ENCODE measurements around the gene KIRREL2.

DNA sequence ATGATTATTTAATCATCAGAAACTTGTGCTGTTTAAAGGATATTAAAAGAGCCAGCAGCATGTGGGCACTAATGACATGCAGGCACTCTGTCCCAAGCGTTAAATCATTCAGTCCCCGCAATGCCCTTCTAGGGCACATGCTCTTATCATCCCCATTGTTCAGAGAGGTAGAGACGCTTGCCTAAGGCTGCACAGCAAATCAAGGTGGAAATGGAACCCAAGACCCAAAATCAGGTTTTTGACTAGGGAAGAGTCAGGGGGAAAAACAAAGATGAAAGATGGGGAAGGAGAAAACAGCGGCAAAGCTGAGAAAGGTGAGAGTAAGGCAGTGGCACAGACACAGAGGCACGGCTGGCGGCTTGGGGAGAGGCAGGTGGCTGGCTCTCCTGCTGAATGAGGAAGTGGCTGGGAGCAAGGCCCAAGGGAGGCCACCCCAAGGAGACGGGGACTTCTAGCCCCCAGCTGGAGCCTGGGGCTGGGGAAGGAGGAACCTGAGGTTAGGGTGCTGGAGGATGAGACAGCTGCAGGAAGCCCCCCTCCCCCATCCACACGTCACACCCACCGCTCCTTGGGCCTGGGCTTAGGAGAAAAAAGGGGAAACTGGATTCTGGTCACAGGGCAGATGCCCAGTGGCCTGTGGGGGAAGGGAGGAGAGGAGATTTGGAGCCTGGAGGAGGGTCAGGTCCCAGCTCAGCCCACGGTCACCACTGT is 52.4 kb downstream of the KIRREL2 start:
- TF ChIP-seq CTCF (IDR thresholded peaks at IDR 0.05; ENCODE audit: insufficient read depth, low read depth, low read length) (no peak), EZH2 (IDR thresholded peaks at IDR 0.05; ENCODE audit: insufficient read depth, low read length) (no peak)

Measured in astrocyte (in vitro differentiated cells and primary cell).